ENCODE results near the gene GPC5.

GPC5 gene

GRCh38 chr13:92029641-92030040, 631.2 kb downstream of the GPC5 start:
- TF ChIP-seq, protein P1, sequence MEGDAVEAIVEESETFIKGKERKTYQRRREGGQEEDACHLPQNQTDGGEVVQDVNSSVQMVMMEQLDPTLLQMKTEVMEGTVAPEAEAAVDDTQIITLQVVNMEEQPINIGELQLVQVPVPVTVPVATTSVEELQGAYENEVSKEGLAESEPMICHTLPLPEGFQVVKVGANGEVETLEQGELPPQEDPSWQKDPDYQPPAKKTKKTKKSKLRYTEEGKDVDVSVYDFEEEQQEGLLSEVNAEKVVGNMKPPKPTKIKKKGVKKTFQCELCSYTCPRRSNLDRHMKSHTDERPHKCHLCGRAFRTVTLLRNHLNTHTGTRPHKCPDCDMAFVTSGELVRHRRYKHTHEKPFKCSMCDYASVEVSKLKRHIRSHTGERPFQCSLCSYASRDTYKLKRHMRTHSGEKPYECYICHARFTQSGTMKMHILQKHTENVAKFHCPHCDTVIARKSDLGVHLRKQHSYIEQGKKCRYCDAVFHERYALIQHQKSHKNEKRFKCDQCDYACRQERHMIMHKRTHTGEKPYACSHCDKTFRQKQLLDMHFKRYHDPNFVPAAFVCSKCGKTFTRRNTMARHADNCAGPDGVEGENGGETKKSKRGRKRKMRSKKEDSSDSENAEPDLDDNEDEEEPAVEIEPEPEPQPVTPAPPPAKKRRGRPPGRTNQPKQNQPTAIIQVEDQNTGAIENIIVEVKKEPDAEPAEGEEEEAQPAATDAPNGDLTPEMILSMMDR (IDR thresholded peaks at IDR 0.05), result no peak
- H3K27ac ChIP-seq, result no peak overlapping the region
- no peak overlapping the region for H3K4me3 ChIP-seq
- no peak for DNase-seq (ENCODE audit: low spot score)

DNA sequence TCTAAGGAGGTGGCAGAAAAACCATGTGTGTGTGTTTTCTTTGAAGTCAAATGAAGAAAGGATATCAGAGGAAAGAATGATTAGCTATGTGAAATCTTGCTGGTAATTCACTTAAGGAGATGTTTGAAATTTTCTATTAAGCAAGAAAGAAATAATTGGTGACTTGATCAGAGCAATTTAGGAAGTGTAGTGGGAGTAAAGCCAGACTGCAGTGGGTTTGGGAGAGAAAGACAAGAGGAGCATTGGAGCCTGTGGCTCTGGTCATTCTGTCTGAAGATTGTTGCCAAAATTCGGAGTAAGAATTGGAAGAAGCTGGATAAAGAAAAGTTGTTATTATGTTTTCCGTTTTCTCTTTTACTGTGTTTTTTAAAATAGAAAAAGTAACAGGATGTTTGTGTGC, 640.5 kb downstream of the GPC5 start:
- Histone ChIP-seq H3K4me3 (no peak overlapping the region), H3K27ac (no peak overlapping the region)
- TF ChIP-seq, protein P1 (IDR thresholded peaks at IDR 0.05), result no peak
- DNase-seq (ENCODE audit: low spot score), result no peak

- Histone ChIP-seq H3K27ac (no peak overlapping the region), H3K4me3 (no peak overlapping the region)
- TF ChIP-seq, protein P1 (IDR thresholded peaks at IDR 0.05), result no peak
- DNase-seq (ENCODE audit: low spot score), result no peak
Measured at GRCh38 chr13:92042522-92042921, 644.1 kb downstream of the GPC5 start.

DNA sequence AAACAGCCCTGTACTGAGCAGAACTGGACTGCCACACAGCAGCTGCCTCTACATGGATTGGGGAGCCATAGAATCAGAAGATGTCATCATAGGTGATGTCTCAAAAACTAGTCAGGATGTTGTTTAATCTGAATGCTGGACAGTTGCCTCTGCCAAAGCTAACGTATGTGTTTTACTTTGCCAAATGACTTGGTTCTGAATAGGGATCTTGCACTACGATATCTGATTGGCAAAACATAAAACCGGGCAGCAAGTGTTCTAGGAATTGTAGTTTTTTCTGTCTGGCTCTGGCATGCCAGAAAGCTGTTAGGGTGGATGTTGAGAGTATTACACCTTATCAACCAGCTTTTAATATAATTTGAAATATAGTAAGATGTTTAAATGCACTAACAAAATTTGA, 645.9 kb downstream of the GPC5 start:
- TF ChIP-seq, protein P1 (IDR thresholded peaks at IDR 0.05), result no peak
- no peak overlapping the region for H3K27ac ChIP-seq
- no peak overlapping the region for H3K4me3 ChIP-seq
- no peak for DNase-seq (ENCODE audit: low spot score)

- TF ChIP-seq, protein P1 (IDR thresholded peaks at IDR 0.05), result no peak
Measured at GRCh38 chr13:92054389-92054788, 656.0 kb downstream of the GPC5 start.

GRCh38 chr13:92074658-92075057, 676.2 kb downstream of the GPC5 start:
- TF ChIP-seq, protein P1 (IDR thresholded peaks at IDR 0.05), result no peak
- H3K4me3 ChIP-seq, result no peak overlapping the region
- H3K27ac ChIP-seq, result no peak overlapping the region
- no peak for DNase-seq (ENCODE audit: low spot score)

More at GRCh38 chr13:92054389-92054788, 656.0 kb downstream of the GPC5 start:
- Histone ChIP-seq H3K27ac (no peak overlapping the region), H3K4me3 (no peak overlapping the region)
- DNase-seq (ENCODE audit: low spot score), result no peak

DNA sequence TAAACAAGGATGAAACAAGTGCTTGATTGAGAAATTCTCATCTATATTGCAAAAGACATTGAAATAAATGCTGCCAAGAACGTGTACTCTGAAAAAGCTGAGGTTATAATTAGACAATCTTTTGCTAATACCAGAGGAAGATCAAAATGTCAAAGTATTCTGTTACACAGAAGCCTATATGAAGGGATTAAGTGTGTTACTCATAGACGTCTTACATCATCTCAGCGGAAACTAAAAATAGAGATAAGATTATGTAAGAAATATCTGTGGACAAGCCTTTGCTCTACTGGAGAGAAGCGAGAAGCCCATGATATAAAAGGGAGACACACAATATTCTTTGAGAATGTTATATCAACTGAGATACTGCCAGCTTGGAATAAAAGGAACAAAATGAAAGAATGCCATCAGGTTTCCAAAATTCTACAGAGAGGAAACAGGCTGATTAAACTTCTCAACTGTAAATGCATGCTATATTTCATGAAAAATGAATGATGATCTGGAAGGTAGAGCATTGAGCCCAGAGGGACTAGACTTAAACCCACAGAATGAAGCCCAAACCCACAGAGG, 699.0 kb downstream of the GPC5 start:
- DNase-seq (ENCODE audit: low spot score), result no peak
- TF ChIP-seq, protein P1 (IDR thresholded peaks at IDR 0.05), result no peak
- Histone ChIP-seq H3K4me3 (no peak overlapping the region), H3K27ac (no peak overlapping the region)
